ENCODE measurements around the gene RNH1. TPM values are rescaled to one million over a fixed set of nuclear protein-coding genes. Genes with fewer than 3 reads are reported as not detected.

The RNH1 gene
- total and polyA plus RNA-seq, 4 experiments from 2014 or later: 98.4 to 187 (median 134) TPM

GRCh38 chr11:450809-451451 is 56.1 kb downstream of the RNH1 start:
- Histone ChIP-seq H3K4me1 (ENCODE audit: insufficient read depth, low read length) (peaks cover 35% of the 10 kb centered on the region), H3K9me3 (ENCODE audit: control insufficient read depth in 1 of 2, low read length in 2 of 2) (no peaks in the 10 kb centered on the region), H3K27me3 (ENCODE audit: insufficient read depth, low read length) (no peaks in the 10 kb centered on the region), H3K4me3 (ENCODE audit: low read length in 2 of 2) (peak overlapping the region; percentile 17 to 90), H3K36me3 (ENCODE audit: insufficient read depth, low read length) (peaks cover 8% of the 10 kb centered on the region), H3K27ac (ENCODE audit: low read depth, low read length) (peak overlapping the region; percentile 85)
- intact Hi-C loops (cut with micrococcal nuclease): loop anchor here (1.0 to 10.0 kb wide), 7 partner anchors 55 to 274 kb away; partner anchors contain the start of genes BET1L and RIC8A
- peaks cover 0 to 20% of the 10 kb centered on the region in 2 donors for H3K36me3 Mint-ChIP-seq
- CTCF ChIA-PET (ENCODE audit: partially characterized antibody): interaction anchor here (0.7 to 7.6 kb wide), 17 partner anchors 10 to 222 kb away, joined by 3 to 103 read pairs (median 4); partner anchors contain the start of genes IFITM2, RNH1 and SIGIRR
- H3K4me3 Mint-ChIP-seq: peak overlapping the region; percentile 91 to 99 (median 96)
- H3K4me1 Mint-ChIP-seq: peaks cover 17 to 45% (median 30%) of the 10 kb centered on the region in 4 donors
- no peaks in the 10 kb centered on the region for H3K27me3 Mint-ChIP-seq
- DNase-seq: peak; percentile 82 to 91 (median 85)
- POLR2A ChIA-PET (ENCODE audit: partially characterized antibody): interaction anchor here (0.6 to 19.6 kb wide), 19 partner anchors 9 to 292 kb away, joined by 3 to 539 read pairs (median 6); partner anchors contain the start of genes ANO9, BET1L, HRAS and IFITM2
- peak overlapping the region; percentile 81 to 99 (median 97) for H3K27ac Mint-ChIP-seq
- H3K9me3 Mint-ChIP-seq: no peaks in the 10 kb centered on the region

- Histone ChIP-seq H3K4me1 (ENCODE audit: insufficient read depth, low read length) (peaks cover 32% of the 10 kb centered on the region), H3K27ac (ENCODE audit: low read depth, low read length) (peak within 1 kb of the TSS; percentile 85), H3K4me3 (ENCODE audit: low read length in 2 of 2) (peak within 1 kb of the TSS; percentile 17 to 90), H3K9me3 (ENCODE audit: control insufficient read depth in 1 of 2, low read length in 2 of 2) (no peaks in the 10 kb centered on the region), H3K27me3 (ENCODE audit: insufficient read depth, low read length) (no peaks in the 10 kb centered on the region), H3K36me3 (ENCODE audit: insufficient read depth, low read length) (peaks cover 8% of the 10 kb centered on the region)
- intact Hi-C loops (cut with micrococcal nuclease): loop anchor here (1.0 to 10.0 kb wide), 6 partner anchors 56 to 275 kb away; partner anchors contain the start of genes BET1L and RIC8A
- Mint-ChIP-seq H3K4me1 (peaks cover 13 to 38% (median 25%) of the 10 kb centered on the region in 4 donors), H3K36me3 (peaks cover 0 to 20% of the 10 kb centered on the region in 2 donors), H3K27me3 (no peaks in the 10 kb centered on the region), H3K27ac (peak within 1 kb of the TSS; percentile 93 to 99 (median 98)), H3K4me3 (peak within 1 kb of the TSS; percentile 91 to 99 (median 96)), H3K9me3 (no peaks in the 10 kb centered on the region)
- DNase-seq: peak; percentile 92 to 96 (median 92)
- CTCF ChIA-PET (ENCODE audit: partially characterized antibody): interaction anchor here (0.7 to 7.6 kb wide), 23 partner anchors 10 to 221 kb away, joined by 3 to 103 read pairs (median 5); partner anchors contain the start of genes IFITM2, RNH1 and SIGIRR
- POLR2A ChIA-PET (ENCODE audit: partially characterized antibody): interaction anchor here (0.6 to 19.6 kb wide), 27 partner anchors 8 to 292 kb away, joined by 3 to 539 read pairs (median 6); partner anchors contain the start of genes ANO9, BET1L, HRAS and IFITM2
Measured at GRCh38 chr11:449889-450808, 56.9 kb downstream of the RNH1 start, which contains the start of gene PTDSS2. Gene PTDSS2, plus strand, starts transcription at chr11:450279. Its CDS starts 177 bp downstream, at chr11:450456.

DNA sequence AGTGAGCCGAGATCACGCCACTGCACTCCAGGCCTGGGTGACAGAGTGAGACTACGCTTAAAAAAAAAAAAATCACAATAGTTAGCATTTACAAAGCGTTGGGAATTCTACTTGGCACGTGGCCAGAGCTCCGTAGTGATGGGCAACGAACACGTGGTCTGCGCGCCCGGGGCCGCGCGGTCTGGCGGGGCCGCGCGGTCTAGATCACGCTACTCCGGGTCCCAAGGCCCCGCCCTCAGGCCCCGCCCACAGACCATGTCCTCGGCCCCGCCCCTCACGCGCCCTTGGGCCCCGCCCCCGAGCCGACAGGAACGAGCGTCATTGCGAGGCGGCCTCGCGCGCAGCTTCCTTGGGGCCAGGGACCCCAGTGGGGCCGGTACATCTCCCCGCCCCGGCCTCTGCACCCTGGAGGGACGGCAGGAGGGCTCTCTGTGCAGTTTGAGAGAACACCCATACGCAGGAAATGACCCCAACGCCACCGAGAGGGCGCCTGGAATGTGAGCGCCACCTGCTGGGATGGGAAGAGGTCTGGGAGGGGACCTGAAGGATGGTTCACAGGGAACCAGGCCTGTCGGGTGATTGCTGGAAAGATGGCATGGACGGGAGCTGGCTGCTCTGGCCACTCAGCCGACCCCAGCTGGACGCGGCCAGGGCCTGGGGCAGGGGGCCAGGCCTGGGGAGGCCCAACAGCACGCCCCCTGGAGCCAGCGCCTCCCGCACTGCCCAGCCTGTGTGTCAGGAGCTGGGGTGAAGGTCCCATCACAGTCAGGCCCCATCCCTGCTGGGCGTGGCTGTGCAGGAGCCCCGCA is 58.9 kb downstream of the RNH1 start:
- ChIA-PET CTCF (ENCODE audit: partially characterized antibody) (interaction anchor here (0.6 to 7.6 kb wide), 28 partner anchors 8 to 241 kb away, joined by 3 to 103 read pairs (median 4); partner anchors contain the start of genes BET1L, IFITM2, PGGHG and PSMD13), POLR2A (ENCODE audit: partially characterized antibody) (interaction anchor here (0.6 to 19.6 kb wide), 21 partner anchors 9 to 244 kb away, joined by 3 to 539 read pairs (median 4); partner anchors contain the start of genes BET1L, PGGHG, PSMD13 and RIC8A)
- Mint-ChIP-seq H3K27me3 (no peaks in the 10 kb centered on the region), H3K27ac (peak overlapping the region; percentile 93 to 98 (median 97)), H3K4me1 (peaks cover 13 to 32% (median 22%) of the 10 kb centered on the region in 4 donors), H3K36me3 (peaks cover 0 to 15% of the 10 kb centered on the region in 2 donors), H3K4me3 (peak overlapping the region; percentile 88 to 93 (median 90)), H3K9me3 (no peaks in the 10 kb centered on the region)
- Histone ChIP-seq H3K27me3 (ENCODE audit: insufficient read depth, low read length) (no peaks in the 10 kb centered on the region), H3K36me3 (ENCODE audit: insufficient read depth, low read length) (no peaks in the 10 kb centered on the region), H3K4me1 (ENCODE audit: insufficient read depth, low read length) (peaks cover 32% of the 10 kb centered on the region), H3K4me3 (ENCODE audit: low read length in 2 of 2) (peak overlapping the region; percentile 73 to 76), H3K9me3 (ENCODE audit: control insufficient read depth in 1 of 2, low read length in 2 of 2) (no peaks in the 10 kb centered on the region), H3K27ac (ENCODE audit: low read depth, low read length) (peak overlapping the region; percentile 85)
- intact Hi-C loops (cut with micrococcal nuclease): loop anchor here (1.0 kb wide), 3 partner anchors 33 to 212 kb away; partner anchors contain the start of genes PSMD13 and SIRT3
- DNase-seq: peak; percentile 90 to 94 (median 91)

DNA sequence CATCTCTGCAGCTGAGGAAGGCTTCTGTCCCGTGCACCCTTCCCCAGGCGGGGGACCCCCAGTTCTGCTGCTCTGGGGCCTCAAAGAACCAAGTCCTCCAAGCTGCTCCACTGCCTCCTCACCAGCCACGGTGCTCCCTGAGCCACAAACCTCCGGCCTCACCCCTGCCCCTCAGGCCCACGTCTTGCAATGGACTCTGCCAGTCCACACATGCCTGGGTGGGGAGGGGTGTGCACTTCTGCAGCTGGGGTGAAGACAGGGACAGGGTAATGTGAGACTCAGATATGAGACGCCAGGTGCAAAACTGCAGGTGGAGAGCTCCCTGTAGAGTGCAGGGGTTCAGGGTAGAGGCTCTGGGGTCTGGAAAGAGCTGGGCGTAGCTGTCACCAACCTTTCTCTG is 60.2 kb downstream of the RNH1 start:
- no peaks in the 10 kb centered on the region for H3K27me3 Mint-ChIP-seq
- CTCF ChIA-PET (ENCODE audit: partially characterized antibody): interaction anchor here (0.7 to 7.6 kb wide), 6 partner anchors 33 to 138 kb away, joined by 3 to 103 read pairs (median 14); partner anchors contain the start of gene SIGIRR
- Histone ChIP-seq H3K27me3 (ENCODE audit: insufficient read depth, low read length) (no peaks in the 10 kb centered on the region), H3K9me3 (ENCODE audit: control insufficient read depth in 1 of 2, low read length in 2 of 2) (no peaks in the 10 kb centered on the region), H3K27ac (ENCODE audit: low read depth, low read length) (no peak overlapping the region), H3K4me3 (ENCODE audit: low read length in 2 of 2) (no peak overlapping the region), H3K4me1 (ENCODE audit: insufficient read depth, low read length) (peaks cover 34% of the 10 kb centered on the region), H3K36me3 (ENCODE audit: insufficient read depth, low read length) (no peaks in the 10 kb centered on the region)
- H3K27ac Mint-ChIP-seq: peak overlapping the region in 1 of 7 donors; percentile 75
- peak overlapping the region in 1 of 8 donors; percentile 43 for H3K4me3 Mint-ChIP-seq
- no peak for DNase-seq
- H3K4me1 Mint-ChIP-seq: peaks cover 14 to 32% (median 22%) of the 10 kb centered on the region in 4 donors
- peaks cover 0 to 11% of the 10 kb centered on the region in 2 donors for H3K36me3 Mint-ChIP-seq
- H3K9me3 Mint-ChIP-seq: no peaks in the 10 kb centered on the region
- POLR2A ChIA-PET (ENCODE audit: partially characterized antibody): interaction anchor here (4.5 to 19.6 kb wide), 3 partner anchors 36 to 240 kb away, joined by 32 to 539 read pairs (median 50); partner anchors contain the start of genes BET1L, PGGHG, RIC8A and SIGIRR
- intact Hi-C loops (cut with micrococcal nuclease): no loop called here

- intact Hi-C loops (cut with micrococcal nuclease): no loop called here
- Histone ChIP-seq H3K9me3 (ENCODE audit: control insufficient read depth in 1 of 2, low read length in 2 of 2) (no peaks in the 10 kb centered on the region), H3K4me1 (ENCODE audit: insufficient read depth, low read length) (peaks cover 32% of the 10 kb centered on the region), H3K36me3 (ENCODE audit: insufficient read depth, low read length) (no peaks in the 10 kb centered on the region), H3K27me3 (ENCODE audit: insufficient read depth, low read length) (no peaks in the 10 kb centered on the region), H3K4me3 (ENCODE audit: low read length in 2 of 2) (no peak overlapping the region), H3K27ac (ENCODE audit: low read depth, low read length) (no peak overlapping the region)
- no peak for DNase-seq
- peak overlapping the region in 1 of 7 donors; percentile 75 for H3K27ac Mint-ChIP-seq
- peaks cover 13 to 27% (median 18%) of the 10 kb centered on the region in 4 donors for H3K4me1 Mint-ChIP-seq
- ChIA-PET POLR2A (ENCODE audit: partially characterized antibody) (interaction anchor here (19.6 kb wide), 1 partner anchor 35 kb away, joined by 539 read pairs; the partner anchor contains the start of gene SIGIRR), CTCF (ENCODE audit: partially characterized antibody) (interaction anchor here (0.8 to 5.4 kb wide), 5 partner anchors 29 to 141 kb away, joined by 3 to 24 read pairs (median 3); partner anchors contain the start of gene SIGIRR)
- no peaks in the 10 kb centered on the region for H3K9me3 Mint-ChIP-seq
- no peaks in the 10 kb centered on the region for H3K27me3 Mint-ChIP-seq
- no peak overlapping the region for H3K4me3 Mint-ChIP-seq
- peaks cover 0 to 6% of the 10 kb centered on the region in 2 donors for H3K36me3 Mint-ChIP-seq
Measured at GRCh38 chr11:445765-446588, 61.1 kb downstream of the RNH1 start.
